HEK293 (cell line): Measurements from ENCODE around the gene UROC1.

Experiments
- CTCF ChIA-PET: fragments of 350-600 bp; formaldehyde crosslinking; extraction: SDS; loops from one replicate; lab custom pipeline; 2021; ENCODE audit warnings: antibody characterized with exemption; lab: Yijun Ruan, JAX
- POLR2A ChIA-PET: fragments of 300-600 bp; formaldehyde crosslinking; extraction: SDS; loops from one replicate; lab custom pipeline; 2020; ENCODE audit warnings: antibody characterized with exemption, inconsistent platforms; lab: Yijun Ruan, JAX
- H3K27ac ChIP-seq: fragments of 200-500 bp; sonication (Bioruptor generic); 2 replicates; pipeline ENCODE4 v1.5.1; 2014; ENCODE audit warnings: low read depth, low read length, control low read depth, inconsistent platforms; ENCODE audit errors: extremely low read depth
- H3K36me3 ChIP-seq, 2 experiments: fragments of 200-500 bp in 1 of 2; sonication (Bioruptor generic) in 1 of 2; 1 replicate in 1 of 2; 2 replicates in 1 of 2; pipeline ENCODE4 v1.5.1; 2014 to 2017; ENCODE audit warnings: inconsistent platforms in 2 of 2, low read length in 2 of 2; ENCODE audit not compliant: control insufficient read depth in 2 of 2, insufficient read depth in 1 of 2
- H3K4me1 ChIP-seq: fragments of 200-500 bp; sonication (Bioruptor generic); 2 replicates; pipeline ENCODE4 v1.5.1; 2014; ENCODE audit warnings: mild to moderate bottlenecking, low read length, inconsistent platforms; ENCODE audit not compliant: control insufficient read depth, insufficient read depth
- H3K4me3 ChIP-seq: 2 replicates; pipeline ENCODE4 v1.5.1; 2011; ENCODE audit warnings: low read depth, mild to moderate bottlenecking, control low read depth, low read length, moderate library complexity
- H3K9me3 ChIP-seq: fragments of 200-500 bp; sonication (Bioruptor generic); 2 replicates; pipeline ENCODE4 v1.5.1; 2014; ENCODE audit warnings: low read depth, low read length, inconsistent platforms; ENCODE audit not compliant: control insufficient read depth, insufficient read depth
- GFI1B ChIP-seq: fragments of 450-650 bp; formaldehyde crosslinking; IDR thresholded peaks from 2 replicates; pipeline ENCODE4 v1.5.1; 2016; ENCODE audit warnings: missing biosample characterization, missing genetic modification characterization
- GLIS2 ChIP-seq: fragments of 450-650 bp; formaldehyde crosslinking; IDR thresholded peaks from 2 replicates; pipeline ENCODE4 v1.5.1; 2016; ENCODE audit warnings: missing biosample characterization, missing genetic modification characterization
- OSR2 ChIP-seq: fragments of 450-650 bp; formaldehyde crosslinking; IDR thresholded peaks from 2 replicates; pipeline ENCODE4 v1.5.1; 2016; ENCODE audit warnings: missing biosample characterization, missing genetic modification characterization
- SCRT2 ChIP-seq: fragments of 450-650 bp; formaldehyde crosslinking; IDR thresholded peaks from 2 replicates; pipeline ENCODE4 v1.5.1; 2016; ENCODE audit warnings: missing biosample characterization, missing genetic modification characterization
- TCF7L2 ChIP-seq: IDR thresholded peaks from 2 replicates; pipeline ENCODE4 v1.6.1; 2011; ENCODE audit warnings: low read depth, mild to moderate bottlenecking, inconsistent platforms, low read length, moderate library complexity, borderline replicate concordance
- ZEB2 ChIP-seq: fragments of 450-650 bp; formaldehyde crosslinking; IDR thresholded peaks from 2 replicates; pipeline ENCODE4 v1.5.1; 2016; ENCODE audit warnings: missing biosample characterization, missing genetic modification characterization
- ZFHX2 ChIP-seq: fragments of 450-650 bp; formaldehyde crosslinking; conservative IDR thresholded peaks from 2 replicates; pipeline ENCODE4 v1.5.1; 2016; ENCODE audit warnings: missing biosample characterization, missing genetic modification characterization
- ZIC2 ChIP-seq: fragments of 450-650 bp; formaldehyde crosslinking; IDR thresholded peaks from 2 replicates; pipeline ENCODE4 v1.5.1; 2016; ENCODE audit warnings: missing biosample characterization, missing genetic modification characterization
- ZNF121 ChIP-seq: fragments of 450-650 bp; formaldehyde crosslinking; IDR thresholded peaks from 2 replicates; pipeline ENCODE4 v1.5.1; 2016; ENCODE audit warnings: missing biosample characterization, missing genetic modification characterization
- ZNF138 ChIP-seq: fragments of 450-650 bp; formaldehyde crosslinking; IDR thresholded peaks from 2 replicates; pipeline ENCODE4 v1.5.1; 2016; ENCODE audit warnings: missing biosample characterization, missing genetic modification characterization, borderline replicate concordance
- ZNF202 ChIP-seq: fragments of 450-650 bp; formaldehyde crosslinking; IDR thresholded peaks from 2 replicates; pipeline ENCODE4 v1.5.1; 2016; ENCODE audit warnings: missing biosample characterization, missing genetic modification characterization, borderline replicate concordance
- ZNF239 ChIP-seq: fragments of 450-650 bp; formaldehyde crosslinking; IDR thresholded peaks from 2 replicates; pipeline ENCODE4 v1.5.1; 2016; ENCODE audit warnings: missing biosample characterization, missing genetic modification characterization
- ZNF354C ChIP-seq: fragments of 450-650 bp; formaldehyde crosslinking; IDR thresholded peaks from 2 replicates; pipeline ENCODE4 v1.5.1; 2016; ENCODE audit warnings: missing biosample characterization, missing genetic modification characterization, low read depth, borderline replicate concordance
- ZNF362 ChIP-seq: fragments of 450-650 bp; formaldehyde crosslinking; IDR thresholded peaks from 2 replicates; pipeline ENCODE4 v1.5.1; 2016; ENCODE audit warnings: missing biosample characterization, missing genetic modification characterization
- ZNF394 ChIP-seq: fragments of 450-650 bp; formaldehyde crosslinking; IDR thresholded peaks from 2 replicates; pipeline ENCODE4 v1.5.1; 2016; ENCODE audit warnings: missing biosample characterization, missing genetic modification characterization, mild to moderate bottlenecking, moderate library complexity, borderline replicate concordance
- ZNF426 ChIP-seq: fragments of 450-650 bp; formaldehyde crosslinking; IDR thresholded peaks from 2 replicates; pipeline ENCODE4 v1.5.1; 2017; ENCODE audit warnings: missing biosample characterization, missing genetic modification characterization, mild to moderate bottlenecking, inconsistent platforms, moderate library complexity
- ZNF473 ChIP-seq: fragments of 450-650 bp; formaldehyde crosslinking; IDR thresholded peaks from 2 replicates; pipeline ENCODE4 v1.5.1; 2017; ENCODE audit warnings: missing biosample characterization, missing genetic modification characterization
- ZNF600 ChIP-seq: fragments of 450-650 bp; formaldehyde crosslinking; IDR thresholded peaks from 2 replicates; pipeline ENCODE4 v1.5.1; 2016; ENCODE audit warnings: missing biosample characterization, missing genetic modification characterization
- TF ChIP-seq, protein P1 (sequence below): fragments of 450-650 bp; formaldehyde crosslinking; IDR thresholded peaks from 2 replicates; pipeline ENCODE4; 2016; ENCODE audit warnings: missing biosample characterization, missing genetic modification characterization
- TF ChIP-seq, protein P2 (sequence below): fragments of 450-650 bp; formaldehyde crosslinking; IDR thresholded peaks from 2 replicates; pipeline ENCODE4 v1.5.1; 2016; ENCODE audit warnings: missing biosample characterization, missing genetic modification characterization
- TF ChIP-seq, protein P3 (sequence below): fragments of 450-650 bp; formaldehyde crosslinking; IDR thresholded peaks from 2 replicates; pipeline ENCODE4 v1.5.1; 2016; ENCODE audit warnings: missing biosample characterization, missing genetic modification characterization
- TF ChIP-seq, protein P4 (sequence below): fragments of 450-650 bp; formaldehyde crosslinking; optimal IDR thresholded peaks from 2 replicates; pipeline ENCODE3; 2016; ENCODE audit warnings: missing biosample characterization, mild to moderate bottlenecking, missing genetic modification characterization
- TF ChIP-seq, protein P5 (sequence below): fragments of 450-650 bp; formaldehyde crosslinking; IDR thresholded peaks from 2 replicates; pipeline ENCODE4 v1.5.1; 2016; ENCODE audit warnings: missing biosample characterization, missing genetic modification characterization, low read depth

Gene UROC1

GRCh38 chr3:126551121-126551838, 33.7 kb upstream of the UROC1 start:
- no peak overlapping the region for H3K27ac ChIP-seq
- no peaks in the 10 kb centered on the region for H3K4me1 ChIP-seq
- ChIA-PET POLR2A (no interaction called here), CTCF (no interaction called here)
- no peak overlapping the region for H3K4me3 ChIP-seq
- no peaks in the 10 kb centered on the region for H3K36me3 ChIP-seq
- no peak for TF ChIP-seq GFI1B (tag by site-specific recombination)
- TF ChIP-seq ZNF202 (tag by site-specific recombination): no peak
- TF ChIP-seq ZNF239 (tag by site-specific recombination): no peak
- TF ChIP-seq SCRT2 (tag by site-specific recombination): no peak
- TF ChIP-seq, protein P1, sequence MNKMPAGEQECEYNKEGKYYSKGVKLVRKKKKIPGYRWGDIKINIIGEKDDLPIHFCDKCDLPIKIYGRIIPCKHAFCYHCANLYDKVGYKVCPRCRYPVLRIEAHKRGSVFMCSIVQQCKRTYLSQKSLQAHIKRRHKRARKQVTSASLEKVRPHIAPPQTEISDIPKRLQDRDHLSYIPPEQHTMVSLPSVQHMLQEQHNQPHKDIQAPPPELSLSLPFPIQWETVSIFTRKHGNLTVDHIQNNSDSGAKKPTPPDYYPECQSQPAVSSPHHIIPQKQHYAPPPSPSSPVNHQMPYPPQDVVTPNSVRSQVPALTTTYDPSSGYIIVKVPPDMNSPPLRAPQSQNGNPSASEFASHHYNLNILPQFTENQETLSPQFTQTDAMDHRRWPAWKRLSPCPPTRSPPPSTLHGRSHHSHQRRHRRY: no peak
- TF ChIP-seq, protein P2, sequence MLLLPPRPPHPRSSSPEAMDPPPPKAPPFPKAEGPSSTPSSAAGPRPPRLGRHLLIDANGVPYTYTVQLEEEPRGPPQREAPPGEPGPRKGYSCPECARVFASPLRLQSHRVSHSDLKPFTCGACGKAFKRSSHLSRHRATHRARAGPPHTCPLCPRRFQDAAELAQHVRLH (tag by site-specific recombination): no peak
- no peak for TF ChIP-seq TCF7L2
- TF ChIP-seq ZNF354C (tag by site-specific recombination): no peak
- TF ChIP-seq ZNF138 (tag by site-specific recombination): no peak
- TF ChIP-seq ZNF473: no peak
- TF ChIP-seq OSR2 (tag by site-specific recombination): no peak
- no peak for TF ChIP-seq ZNF121
- TF ChIP-seq ZNF362: no peak
- TF ChIP-seq ZNF394: no peak
- no peaks in the 10 kb centered on the region for H3K9me3 ChIP-seq

- H3K36me3 ChIP-seq: no peaks in the 10 kb centered on the region
- H3K4me3 ChIP-seq: no peak overlapping the region
- no peak overlapping the region for H3K27ac ChIP-seq
- no peaks in the 10 kb centered on the region for H3K9me3 ChIP-seq
- ChIA-PET CTCF (interaction anchor here (0.7 kb wide), 1 partner anchor 27 kb away, joined by 3 read pairs; the partner anchor contains the start of gene CHST13), POLR2A (no interaction called here)
- no peaks in the 10 kb centered on the region for H3K4me1 ChIP-seq
- TF ChIP-seq ZNF426 (tag by site-specific recombination): no peak
- TF ChIP-seq GLIS2 (tag by site-specific recombination): no peak
- TF ChIP-seq ZIC2 (tag by site-specific recombination): peak; percentile 47; the same call in 1 of the 2 replicates
- TF ChIP-seq ZFHX2: no peak
- TF ChIP-seq ZEB2: no peak
These were observed 33.0 kb upstream of the UROC1 start for GRCh38 chr3:126550488-126551051.

DNA sequence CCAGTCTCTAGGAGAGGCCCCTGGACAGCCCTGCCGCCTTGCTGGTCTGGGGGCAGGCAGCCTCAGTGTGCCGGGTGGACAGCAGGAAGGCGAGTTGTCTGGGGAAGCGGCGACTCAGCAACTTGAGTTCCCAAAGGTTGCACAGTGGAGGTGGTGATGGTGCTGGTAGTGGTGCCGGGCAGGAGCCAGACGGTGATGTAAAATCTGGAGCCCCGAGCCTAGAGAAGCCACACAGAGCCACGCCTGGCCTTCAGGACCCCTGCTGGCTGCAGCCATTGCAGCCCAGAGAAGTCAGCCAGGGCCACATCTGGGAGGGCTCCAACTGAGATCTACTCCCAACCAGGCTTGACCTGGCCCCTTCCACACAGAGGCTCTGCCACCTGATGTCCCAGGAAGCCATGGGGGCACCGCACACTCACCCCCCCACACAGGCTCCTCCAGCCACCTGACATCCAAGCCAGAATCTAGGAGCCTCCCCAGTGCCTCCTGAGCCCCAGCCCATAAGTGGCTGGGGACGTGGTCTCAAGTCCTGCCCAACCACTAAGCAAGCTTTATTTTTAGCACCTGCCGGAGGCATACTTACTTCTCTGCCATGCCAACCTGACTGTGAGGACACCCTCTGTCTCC, 32.4 kb upstream of the UROC1 start:
- Histone ChIP-seq H3K27ac (no peak overlapping the region), H3K4me3 (no peak overlapping the region), H3K36me3 (no peaks in the 10 kb centered on the region), H3K4me1 (no peaks in the 10 kb centered on the region), H3K9me3 (no peaks in the 10 kb centered on the region)
- CTCF ChIA-PET: interaction anchor here (0.7 to 0.8 kb wide), 2 partner anchors 20 to 26 kb away, joined by 3 read pairs; partner anchors contain the start of gene CHST13
- POLR2A ChIA-PET: no interaction called here
- TF ChIP-seq, protein P3, sequence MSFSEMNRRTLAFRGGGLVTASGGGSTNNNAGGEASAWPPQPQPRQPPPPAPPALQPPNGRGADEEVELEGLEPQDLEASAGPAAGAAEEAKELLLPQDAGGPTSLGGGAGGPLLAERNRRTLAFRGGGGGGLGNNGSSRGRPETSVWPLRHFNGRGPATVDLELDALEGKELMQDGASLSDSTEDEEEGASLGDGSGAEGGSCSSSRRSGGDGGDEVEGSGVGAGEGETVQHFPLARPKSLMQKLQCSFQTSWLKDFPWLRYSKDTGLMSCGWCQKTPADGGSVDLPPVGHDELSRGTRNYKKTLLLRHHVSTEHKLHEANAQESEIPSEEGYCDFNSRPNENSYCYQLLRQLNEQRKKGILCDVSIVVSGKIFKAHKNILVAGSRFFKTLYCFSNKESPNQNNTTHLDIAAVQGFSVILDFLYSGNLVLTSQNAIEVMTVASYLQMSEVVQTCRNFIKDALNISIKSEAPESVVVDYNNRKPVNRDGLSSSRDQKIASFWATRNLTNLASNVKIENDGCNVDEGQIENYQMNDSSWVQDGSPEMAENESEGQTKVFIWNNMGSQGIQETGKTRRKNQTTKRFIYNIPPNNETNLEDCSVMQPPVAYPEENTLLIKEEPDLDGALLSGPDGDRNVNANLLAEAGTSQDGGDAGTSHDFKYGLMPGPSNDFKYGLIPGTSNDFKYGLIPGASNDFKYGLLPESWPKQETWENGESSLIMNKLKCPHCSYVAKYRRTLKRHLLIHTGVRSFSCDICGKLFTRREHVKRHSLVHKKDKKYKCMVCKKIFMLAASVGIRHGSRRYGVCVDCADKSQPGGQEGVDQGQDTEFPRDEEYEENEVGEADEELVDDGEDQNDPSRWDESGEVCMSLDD (tag by site-specific recombination): no peak
- TF ChIP-seq, protein P4, sequence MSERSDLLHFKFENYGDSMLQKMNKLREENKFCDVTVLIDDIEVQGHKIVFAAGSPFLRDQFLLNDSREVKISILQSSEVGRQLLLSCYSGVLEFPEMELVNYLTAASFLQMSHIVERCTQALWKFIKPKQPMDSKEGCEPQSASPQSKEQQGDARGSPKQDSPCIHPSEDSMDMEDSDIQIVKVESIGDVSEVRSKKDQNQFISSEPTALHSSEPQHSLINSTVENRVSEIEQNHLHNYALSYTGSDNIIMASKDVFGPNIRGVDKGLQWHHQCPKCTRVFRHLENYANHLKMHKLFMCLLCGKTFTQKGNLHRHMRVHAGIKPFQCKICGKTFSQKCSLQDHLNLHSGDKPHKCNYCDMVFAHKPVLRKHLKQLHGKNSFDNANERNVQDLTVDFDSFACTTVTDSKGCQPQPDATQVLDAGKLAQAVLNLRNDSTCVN: no peak
- TF ChIP-seq, protein P5, sequence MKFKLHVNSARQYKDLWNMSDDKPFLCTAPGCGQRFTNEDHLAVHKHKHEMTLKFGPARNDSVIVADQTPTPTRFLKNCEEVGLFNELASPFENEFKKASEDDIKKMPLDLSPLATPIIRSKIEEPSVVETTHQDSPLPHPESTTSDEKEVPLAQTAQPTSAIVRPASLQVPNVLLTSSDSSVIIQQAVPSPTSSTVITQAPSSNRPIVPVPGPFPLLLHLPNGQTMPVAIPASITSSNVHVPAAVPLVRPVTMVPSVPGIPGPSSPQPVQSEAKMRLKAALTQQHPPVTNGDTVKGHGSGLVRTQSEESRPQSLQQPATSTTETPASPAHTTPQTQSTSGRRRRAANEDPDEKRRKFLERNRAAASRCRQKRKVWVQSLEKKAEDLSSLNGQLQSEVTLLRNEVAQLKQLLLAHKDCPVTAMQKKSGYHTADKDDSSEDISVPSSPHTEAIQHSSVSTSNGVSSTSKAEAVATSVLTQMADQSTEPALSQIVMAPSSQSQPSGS: no peak
- TF ChIP-seq ZNF600 (tag by site-specific recombination): no peak
